Measurements from ENCODE around the gene CDCA4.

CDCA4 gene

DNA sequence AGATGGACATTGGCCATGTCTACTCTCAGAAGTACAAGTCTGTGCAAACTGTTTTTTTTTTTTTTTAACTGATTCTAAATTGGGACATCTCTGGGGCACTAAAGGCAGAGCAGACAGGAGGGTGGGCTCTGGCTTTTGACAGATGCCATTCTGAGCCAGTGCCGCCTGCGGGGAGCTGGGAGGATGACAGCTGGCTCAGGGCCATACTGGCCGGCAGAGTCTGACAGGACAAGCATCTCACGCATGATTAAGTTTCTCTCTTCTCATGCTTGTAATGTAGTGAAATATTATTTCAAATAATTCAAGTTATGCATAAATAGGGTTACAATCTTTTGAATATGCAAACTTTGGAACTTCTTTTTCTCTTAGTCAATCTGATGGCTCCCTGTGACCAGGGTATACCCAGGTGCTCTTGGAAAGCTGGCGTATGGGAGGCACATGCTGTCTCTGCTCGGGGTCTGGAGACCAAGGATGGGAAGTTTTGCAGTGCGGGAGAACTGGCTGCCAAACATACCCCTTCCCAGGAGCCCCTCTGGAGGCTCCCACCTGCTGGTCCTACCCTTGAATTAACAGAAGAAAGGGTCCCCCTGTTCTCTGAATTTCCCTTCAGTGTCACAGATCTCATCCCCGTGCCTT, 7.6 kb downstream of the CDCA4 start:
- no peak for DNase-seq (ENCODE audit: low spot score)

DNA sequence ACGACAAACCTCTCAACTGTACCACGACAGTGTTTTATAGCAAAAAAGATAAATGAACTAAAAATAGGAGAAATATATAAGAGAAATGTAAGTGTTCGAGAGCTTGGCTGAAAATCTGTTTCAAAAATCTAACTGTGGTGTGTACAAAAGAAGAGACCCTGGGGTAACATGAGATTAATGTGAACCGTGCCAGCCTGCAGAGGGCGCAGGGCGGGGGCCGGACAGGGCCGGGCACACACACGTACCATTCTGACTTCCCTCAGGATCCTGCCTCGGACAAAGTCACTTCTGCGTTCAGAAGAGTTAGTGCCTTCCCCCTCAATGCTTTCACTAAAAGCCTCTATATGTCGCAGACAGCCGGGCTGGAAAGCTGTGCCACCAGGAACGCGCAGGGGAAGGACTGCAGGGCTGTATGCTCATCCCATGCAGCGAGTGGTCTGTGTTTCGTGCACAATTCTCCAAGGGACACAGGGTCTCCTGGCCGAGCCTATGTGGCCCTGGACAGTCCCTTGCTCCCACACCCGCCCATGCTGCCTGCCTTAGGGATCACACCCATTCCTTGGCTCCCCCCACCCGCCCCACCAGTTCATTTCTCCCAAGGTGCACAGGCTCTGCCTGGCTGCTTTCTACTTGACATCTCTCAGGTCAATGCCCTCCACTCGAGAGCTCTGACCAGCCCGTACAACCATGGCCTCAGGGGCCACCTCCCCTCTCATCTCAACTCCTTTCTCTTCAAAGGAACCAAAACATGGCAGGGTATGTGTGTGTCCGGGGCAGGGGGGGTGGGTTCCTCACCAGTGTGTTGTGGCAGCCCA, 8.5 kb downstream of the CDCA4 start:
- DNase-seq (ENCODE audit: low spot score): no peak

DNA sequence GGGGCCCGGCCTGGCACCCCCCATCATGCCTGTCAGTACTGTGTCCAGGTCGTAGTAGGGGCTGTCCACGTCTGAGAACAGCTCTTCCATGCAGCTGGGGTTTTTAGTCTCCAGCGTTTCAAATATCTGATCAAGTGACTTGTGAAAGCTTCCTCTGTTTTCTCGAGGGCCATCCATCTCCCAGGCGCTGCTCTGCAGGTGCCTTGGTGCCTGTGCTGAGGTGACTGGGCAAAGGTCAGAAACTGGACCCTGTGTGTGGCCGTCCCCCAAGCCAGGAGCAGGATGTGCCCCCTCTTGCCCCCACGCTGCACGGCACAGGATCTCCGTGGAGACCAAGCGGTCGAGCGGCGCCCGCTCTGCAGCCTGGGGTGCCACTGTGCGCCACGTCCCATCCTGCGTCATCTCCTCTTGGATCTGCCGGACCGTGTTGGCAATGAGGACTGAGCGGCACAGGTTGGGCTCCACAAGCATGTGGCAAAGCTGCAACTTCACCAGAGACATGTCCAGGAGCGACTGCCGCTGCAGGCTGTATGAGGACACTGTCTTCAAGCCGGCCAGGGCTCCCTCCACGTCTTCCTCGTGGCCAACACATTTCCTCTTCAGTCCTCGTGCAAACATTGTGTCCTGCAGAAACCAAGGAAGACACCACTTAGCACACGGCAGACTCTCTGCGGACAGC, 9.4 kb downstream of the CDCA4 start:
- no peak for DNase-seq (ENCODE audit: low spot score)

DNA sequence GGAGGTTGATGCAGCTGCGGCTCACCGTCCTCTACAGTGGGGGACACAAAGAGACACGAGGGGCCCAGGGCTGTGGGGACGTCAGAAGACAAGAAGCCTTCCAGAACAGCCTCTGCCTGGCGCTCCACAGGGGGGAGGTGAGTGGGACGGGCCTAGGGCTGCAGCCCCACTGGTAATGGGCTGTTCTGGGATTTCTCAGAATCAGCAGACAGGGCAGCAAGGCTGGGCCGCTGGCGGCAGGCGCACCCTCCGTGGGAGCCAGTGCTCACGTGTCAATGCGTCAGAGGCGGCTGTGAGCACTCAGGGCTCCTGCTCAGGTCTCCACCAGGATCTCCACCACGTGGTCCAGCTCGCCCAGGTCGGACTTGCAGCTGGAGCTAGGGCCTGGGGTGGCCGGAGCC, 10.0 kb downstream of the CDCA4 start:
- DNase-seq (ENCODE audit: low spot score): no peak

DNA sequence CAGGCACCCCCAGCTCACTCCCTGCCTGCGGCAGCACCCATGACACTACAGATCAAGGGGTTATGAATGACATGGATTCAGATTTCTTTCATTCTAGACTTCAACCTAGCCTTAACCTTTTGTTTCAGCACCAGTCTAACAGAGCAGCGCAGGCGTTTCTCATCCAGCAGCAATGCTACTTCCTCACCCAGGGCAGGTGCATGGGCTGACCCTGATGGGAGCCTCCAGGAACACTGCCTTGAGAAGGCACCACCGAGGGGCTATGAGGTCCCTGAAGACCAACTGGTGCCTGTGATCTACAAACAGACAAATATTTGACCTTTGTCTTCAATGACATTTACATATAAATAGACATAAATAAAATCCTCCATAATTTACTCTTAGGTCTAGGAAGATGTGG, 10.8 kb downstream of the CDCA4 start:
- no peak for DNase-seq (ENCODE audit: low spot score)

DNA sequence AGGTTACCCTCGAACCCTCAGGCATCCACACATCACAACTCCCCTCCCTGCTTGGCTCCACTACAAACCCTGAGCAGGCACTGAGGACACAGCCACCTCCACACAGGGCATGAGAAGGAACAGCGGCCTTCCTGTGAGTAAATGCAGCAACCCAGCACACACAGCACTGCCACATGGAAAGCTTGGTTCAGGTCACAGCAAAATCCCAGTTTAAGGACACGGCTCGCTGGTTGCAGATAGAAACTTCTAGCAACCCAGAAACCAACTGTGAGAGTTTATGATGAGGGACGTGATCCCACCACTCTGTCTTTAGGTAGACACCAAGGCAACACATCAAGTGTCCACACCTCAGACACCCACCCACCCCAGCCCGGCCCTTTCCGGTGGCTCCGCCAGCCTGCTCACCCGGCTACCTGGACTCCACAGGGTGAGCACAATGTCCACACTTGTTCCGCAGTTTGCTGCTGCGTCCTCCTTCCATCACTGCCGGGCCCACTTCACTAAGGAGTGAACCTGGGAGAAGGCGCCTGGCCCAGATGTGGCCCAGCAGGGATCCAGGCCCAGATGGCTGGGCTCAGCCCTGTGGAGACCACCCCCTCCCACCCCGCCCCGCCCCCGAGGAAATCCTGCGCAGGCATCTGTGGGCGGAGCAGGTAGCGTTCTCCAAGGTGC, 13.2 kb downstream of the CDCA4 start:
- no peak for DNase-seq (ENCODE audit: low spot score)

DNA sequence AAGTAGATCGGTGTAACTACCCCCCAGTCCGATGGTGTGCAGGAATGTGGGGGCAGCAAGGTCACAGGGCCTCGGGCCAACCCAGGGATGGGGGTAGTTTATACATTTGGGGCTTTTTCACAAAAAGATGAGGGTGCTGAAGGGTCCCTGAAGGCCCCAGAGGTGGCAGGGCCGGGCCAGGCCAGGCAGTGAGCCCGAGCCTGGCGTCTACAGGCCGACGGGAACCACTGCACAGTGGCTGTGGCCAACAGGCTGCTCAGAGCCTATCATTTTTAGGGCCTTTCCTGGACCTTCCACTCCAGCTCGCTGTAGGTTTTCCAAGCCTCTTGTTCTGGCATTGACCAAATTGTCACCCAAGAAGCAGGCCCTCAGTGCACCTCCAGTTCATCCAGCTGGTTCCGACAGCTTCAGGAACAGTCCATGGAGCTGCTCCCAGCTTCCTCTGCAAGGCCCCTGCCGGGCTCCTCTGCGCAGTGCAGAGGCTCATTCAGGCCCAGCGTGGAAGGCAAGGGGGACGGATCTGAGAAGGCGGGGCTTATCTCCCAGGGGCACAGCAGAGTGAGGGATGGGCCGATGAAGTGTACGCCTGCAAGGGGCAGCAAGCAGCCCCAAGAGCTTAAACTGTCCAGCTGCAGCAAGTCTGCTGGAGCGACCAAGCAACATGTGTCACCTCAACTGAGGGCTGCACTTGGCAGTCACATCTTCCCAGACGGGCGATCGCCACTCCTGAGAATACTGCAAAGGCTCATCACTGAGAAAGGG, 13.9 kb downstream of the CDCA4 start:
- no peak for DNase-seq (ENCODE audit: low spot score)

DNA sequence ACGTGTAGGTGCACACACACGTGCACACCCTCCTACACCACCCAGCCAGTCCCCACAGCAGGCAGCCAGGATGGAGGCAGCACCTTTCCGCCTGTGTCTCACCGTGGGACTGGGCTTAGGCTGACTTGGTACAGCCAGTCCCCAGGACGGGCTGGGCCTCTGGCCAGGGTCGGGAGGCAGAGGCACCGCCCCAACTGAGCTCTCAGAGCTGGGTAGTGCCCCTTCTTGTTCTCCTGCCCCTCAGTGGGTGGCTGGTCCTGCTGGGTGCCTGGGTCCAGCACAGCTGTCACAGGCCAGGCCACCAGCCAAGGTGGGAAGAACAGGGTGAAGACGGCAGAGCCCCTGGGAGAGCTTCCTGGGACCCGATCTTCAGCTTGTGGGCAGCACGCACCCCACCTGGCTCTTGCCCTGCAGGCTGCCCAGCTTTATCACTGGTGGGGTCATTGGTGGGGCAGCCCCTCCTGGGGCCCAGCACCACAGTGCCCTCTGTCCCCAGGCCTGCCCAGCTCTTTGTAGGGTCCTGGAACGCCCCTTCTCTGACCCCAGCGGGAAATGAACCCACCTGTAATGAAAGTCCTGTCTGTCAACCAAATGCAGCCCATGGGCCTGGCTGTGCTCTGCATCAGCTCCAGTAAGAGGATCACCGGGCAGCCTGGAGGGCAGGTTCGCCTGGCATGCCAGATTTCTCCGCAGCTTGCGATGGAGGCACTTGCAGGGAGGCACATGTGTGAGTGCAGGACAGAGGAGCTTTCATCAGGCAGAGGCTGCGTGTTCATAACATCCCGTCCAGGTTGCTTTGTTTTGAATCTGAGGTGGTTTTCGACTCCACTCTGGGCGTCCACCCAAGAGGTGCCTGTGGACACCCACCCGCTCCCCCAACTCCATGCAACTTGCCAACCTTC, 14.7 kb downstream of the CDCA4 start:
- DNase-seq (ENCODE audit: low spot score): no peak

DNA sequence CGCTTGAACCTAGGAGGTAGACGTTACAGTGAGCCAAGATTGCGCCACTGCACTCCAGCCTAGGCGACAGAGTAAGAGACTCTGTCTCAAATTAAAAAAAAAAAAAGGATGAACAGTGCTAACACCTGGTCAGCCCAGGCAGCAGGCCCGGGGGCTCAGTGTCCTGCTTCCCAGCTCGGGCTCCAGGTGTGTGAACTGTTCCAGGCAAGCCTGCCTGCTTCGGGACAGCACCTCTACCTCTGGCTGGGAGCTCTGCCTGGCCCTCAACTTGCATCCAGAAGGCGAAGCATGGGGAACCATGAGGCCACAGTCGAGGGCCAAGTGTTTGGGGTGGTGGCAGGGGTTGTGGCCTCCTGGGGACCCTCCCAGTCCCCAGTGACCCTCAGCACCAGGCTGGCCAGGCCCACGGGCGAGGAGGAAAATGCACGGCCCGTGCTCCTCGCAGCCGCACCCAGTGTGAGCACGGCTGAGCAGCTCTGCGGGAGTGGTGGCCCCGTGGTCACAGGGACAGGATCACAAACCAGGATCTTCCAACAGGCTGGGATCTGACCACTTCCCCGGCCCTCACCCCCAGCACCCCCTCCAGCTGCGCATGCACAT, 15.5 kb downstream of the CDCA4 start:
- no peak for DNase-seq (ENCODE audit: low spot score)

DNA sequence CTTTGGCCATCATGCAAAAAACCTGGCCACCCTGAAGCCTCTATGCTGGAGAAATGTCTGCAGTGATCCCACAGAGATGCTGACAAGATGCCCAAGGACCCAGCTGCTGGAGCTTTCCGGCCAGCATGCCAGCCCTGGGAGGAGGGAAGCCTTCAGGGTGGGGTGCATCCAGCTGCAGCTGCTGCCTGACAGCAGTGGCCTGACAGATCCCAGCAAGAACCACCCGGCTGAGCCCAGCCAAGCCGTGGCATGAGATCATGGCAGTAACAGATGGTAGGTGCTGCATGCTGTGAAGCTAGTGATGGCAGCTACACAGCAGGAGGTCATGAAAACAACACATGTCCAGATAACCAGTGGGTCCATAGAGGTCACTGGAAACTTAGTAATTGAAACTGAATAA, 21.5 kb downstream of the CDCA4 start:
- no peak for DNase-seq (ENCODE audit: low spot score)

DNA sequence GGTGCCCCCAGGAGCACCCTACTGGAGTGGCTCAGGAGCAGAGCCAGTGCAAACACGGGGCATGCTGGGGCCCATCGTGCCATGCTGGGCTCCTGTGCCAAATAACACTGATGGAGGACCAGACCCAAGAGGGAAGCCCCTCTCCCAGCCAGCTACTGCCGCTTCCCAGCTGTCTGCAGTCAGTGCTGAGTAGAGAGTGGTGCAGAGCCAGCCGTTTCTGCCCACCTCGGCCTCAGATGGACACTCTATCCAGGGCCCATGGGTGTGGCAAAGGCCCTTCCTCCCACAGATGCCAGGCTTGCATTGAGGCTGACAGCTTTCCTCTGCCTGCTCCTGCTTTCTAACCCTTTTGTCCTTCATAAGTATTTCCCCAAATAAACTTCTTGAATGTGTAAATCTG, 22.1 kb downstream of the CDCA4 start:
- no peak for DNase-seq (ENCODE audit: low spot score)

DNA sequence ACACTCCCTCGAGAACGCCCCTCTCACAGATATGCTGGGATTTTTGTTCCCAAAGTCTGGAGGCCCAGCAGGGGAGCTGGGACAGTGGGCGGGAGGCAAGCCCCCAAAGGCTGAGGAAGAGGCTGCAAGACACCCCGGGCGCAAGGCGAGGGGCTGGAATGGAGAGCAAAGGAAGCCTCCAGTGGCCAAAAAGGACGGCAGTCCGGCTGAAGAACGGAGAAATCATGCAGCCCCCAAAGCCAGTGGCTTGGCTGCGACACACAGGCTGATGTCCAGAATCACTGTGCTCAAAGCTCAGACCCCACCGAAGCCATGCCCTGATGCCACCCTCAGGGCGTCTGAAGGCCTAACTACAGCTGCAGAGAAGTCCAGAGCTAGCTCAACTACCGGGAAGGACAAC, 24.4 kb downstream of the CDCA4 start:
- DNase-seq (ENCODE audit: low spot score): no peak

DNA sequence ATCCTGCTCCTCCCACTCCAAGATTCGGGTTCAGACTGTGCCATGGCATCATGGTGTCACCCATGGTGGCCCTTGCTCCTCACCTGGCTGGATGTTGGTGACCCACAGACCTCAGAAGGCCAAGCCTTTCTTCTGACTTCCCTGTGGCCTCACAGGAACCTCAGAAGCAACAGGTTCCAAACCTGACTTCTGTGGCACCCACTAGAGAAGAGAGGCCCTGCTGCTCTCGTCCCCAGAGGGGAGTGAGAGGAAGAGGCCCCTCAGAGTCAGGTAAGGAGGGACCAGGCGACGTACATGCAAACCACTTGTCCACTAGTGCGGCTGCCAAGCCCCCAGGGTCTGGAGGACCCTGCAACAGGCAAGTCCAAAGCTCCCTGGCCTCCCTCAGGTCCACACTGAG, 24.9 kb downstream of the CDCA4 start:
- no peak for DNase-seq (ENCODE audit: low spot score)

DNA sequence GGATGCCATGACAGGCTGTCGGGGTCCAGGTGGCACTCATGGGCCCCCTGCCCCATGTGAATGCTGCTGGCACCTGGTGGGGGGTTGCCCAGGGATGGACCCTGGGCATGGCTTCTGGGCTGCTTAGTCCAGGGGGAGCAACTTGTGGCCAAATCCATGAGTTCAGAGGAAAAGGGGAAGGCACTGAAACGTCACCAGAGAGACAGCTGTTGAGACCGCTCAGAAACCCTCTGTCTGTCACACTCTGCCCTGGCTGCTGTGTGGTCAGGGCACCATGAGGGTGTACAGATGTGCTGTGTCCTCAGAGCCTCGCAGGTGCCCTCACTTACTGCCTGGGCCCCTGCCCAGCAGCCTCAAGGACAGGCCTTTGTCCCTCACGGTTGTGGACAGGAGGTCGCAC, 25.9 kb downstream of the CDCA4 start:
- DNase-seq (ENCODE audit: low spot score): no peak

DNA sequence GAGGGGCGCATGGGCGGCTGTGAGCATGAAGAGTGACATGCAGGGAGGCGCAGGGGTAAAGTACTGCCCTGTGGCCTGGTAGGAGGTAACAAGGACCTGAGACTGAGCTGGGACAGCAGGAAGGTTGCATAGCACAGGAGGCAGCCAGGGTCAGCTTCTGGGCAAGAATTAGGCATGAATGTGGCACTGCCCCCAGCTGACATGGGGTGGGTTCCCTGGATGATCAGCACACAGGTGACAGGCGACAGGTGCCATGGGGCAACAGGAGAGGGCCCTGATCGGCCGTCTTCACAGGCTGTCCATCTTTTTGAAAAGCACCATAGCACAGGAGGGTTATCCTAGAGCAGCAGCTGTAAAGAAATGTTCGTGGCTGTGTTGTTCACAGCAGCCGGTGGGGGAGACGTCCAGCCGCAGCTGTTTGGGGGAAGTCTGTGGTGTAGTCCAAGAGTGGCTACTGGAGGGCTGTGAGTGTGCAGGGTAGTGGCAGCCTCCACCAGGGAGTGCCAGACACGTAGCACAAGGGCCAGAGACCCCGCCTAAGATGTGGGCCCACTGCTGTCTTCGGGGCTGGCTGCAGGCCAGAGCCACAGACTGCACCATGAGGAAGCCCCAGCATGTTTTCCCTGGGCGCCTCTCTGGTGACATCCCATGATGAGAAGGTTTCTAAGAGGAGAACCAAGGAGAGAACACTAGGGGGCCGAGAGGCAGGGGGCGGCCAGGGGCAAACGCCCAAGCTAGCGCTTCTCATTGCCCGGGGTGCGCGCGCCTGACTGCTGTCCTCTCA, 26.9 kb downstream of the CDCA4 start:
- DNase-seq (ENCODE audit: low spot score): no peak

DNA sequence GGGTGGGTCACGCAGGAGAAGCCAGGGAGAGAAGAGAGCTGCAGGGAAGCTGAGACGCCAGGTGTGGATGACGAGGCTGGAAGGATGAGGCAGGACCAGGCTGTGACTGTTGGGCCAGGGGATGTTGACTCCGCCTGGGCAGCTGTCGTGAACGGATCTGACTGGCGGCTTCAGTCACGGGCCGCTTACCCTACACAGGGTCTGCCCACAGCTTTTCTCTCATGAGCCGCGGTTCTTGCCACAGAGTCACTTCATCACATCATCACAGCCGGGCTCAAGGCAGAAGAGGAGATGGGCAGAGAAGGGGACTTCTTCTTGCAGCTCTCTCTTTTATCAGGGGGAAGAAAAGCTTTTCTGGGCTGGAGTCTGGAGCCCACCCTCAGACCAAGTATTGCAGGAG, 27.6 kb downstream of the CDCA4 start:
- DNase-seq (ENCODE audit: low spot score): no peak

DNA sequence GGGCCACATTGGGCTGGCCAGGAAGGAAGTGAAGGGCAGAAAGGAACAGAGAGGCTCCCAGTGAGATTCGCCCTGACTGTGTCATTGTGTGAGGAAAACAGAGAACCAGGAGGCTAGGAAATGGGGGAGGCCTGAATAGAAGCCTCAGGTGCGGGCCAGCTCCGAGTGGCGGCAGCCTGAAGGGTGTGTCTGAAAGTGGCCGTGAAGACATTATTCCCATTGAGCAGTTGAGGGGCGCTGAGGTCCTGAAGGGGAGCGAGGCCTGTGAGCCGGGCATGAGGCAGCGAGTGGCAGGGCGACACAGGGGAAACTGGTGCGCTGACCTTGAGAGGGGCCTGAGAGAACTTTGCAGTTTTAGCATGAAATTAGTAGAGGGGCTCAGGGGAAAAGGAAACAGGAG, 28.4 kb downstream of the CDCA4 start:
- no peak for DNase-seq (ENCODE audit: low spot score)

DNA sequence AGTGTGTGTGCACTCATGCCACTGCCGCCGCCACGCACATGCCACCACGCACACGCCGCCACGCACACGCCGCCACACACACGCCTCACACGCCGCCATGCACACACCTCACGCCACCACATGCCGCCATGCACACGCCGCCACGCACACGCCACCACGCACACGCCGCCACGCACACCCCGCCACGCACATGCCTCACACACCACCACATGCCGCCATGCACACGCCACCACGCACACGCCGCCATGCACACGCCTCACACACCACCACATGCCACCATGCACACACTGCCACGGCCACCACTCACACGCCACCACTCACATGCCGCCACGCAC, 29.0 kb downstream of the CDCA4 start:
- no peak for DNase-seq (ENCODE audit: low spot score)

DNA sequence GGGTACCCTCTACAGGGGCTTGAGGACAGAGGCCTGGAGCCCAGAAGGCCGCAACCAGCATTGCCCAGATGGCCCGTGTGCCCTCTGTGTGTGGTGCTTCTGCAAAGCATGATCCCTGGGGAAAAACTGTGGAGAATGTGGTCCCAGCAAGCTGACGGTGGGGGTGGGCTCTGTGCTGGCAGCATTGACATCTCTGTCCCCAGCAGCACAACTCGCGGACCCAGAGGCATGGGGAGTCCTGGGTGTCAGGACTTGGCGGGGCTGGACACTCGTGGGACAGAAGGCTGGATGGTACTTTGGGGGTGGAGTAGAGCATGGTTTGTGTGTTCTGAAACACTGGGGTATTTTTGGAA, 31.0 kb downstream of the CDCA4 start:
- no peak for DNase-seq (ENCODE audit: low spot score)
